Gastroesophageal sphincter (tissue), 3 donors: Measurements from ENCODE around the gene SULT4A1.

Experiments
- CTCF ChIP-seq, 4 experiments: fragments of 200-600 bp in 2 of 4; fragments of 450-650 bp in 2 of 4; sonication (generic) in 1 of 4; IDR thresholded peaks; one replicate each; pipeline ENCODE4 v1.5.1; 2017 to 2019; ENCODE audit warnings: antibody characterized with exemption in 4 of 4, mild to moderate bottlenecking in 2 of 4, moderate library complexity in 2 of 4
- POLR2A ChIP-seq, 2 donors: fragments of 450-650 bp; IDR thresholded peaks; one replicate each; pipeline ENCODE4 v1.6.1; 2017; ENCODE audit warnings: antibody characterized with exemption in 2 of 2, mild to moderate bottlenecking in 2 of 2, moderate library complexity in 1 of 2

GRCh38 chr22:43862074-43862881, at the start of gene SULT4A1:
- no peak for TF ChIP-seq CTCF (IDR thresholded peaks at IDR 0.05)
- no peak for TF ChIP-seq POLR2A (IDR thresholded peaks at IDR 0.05)
